Aorta (tissue), 5 donors: ENCODE measurements around the gene CDC6. TPM values are rescaled to one million over a fixed set of nuclear protein-coding genes. Genes with fewer than 3 reads are reported as not detected.
A peak's percentile ranks its signal among the peaks of the same experiment; 100 is the strongest.

Experiments
- ATAC-seq: fragments of 200-7000 bp; cut with Tn5 transposase; one replicate; pipeline ENCODE4 v1.9.1; 2022; ENCODE audit warnings: moderate library complexity; ENCODE audit not compliant: low FRiP score
- DNase-seq, 2 donors: peaks; one replicate each; pipeline ENCODE4 v3.0.0-alpha.2; 2020
- H3K27ac ChIP-seq, 2 donors: one replicate each; pipeline ENCODE4 v1.5.1; 2013; ENCODE audit warnings: low read length in 2 of 2, mild to moderate bottlenecking in 2 of 2, moderate library complexity in 2 of 2, control low read depth in 1 of 2, inconsistent platforms in 1 of 2, low read depth in 1 of 2
- H3K27me3 ChIP-seq, 2 donors: one replicate each; pipeline ENCODE4 v1.6.1; 2013; ENCODE audit warnings: control low read depth in 1 of 2, low read length in 1 of 2, mild to moderate bottlenecking in 1 of 2, moderate library complexity in 1 of 2; ENCODE audit not compliant: insufficient read depth in 2 of 2, control insufficient read depth in 1 of 2
- H3K36me3 ChIP-seq, 2 donors: one replicate each; pipeline ENCODE4 v1.6.1; 2013; ENCODE audit warnings: control low read depth in 1 of 2, low read length in 1 of 2, mild to moderate bottlenecking in 1 of 2; ENCODE audit not compliant: insufficient read depth in 2 of 2, control insufficient read depth in 1 of 2
- H3K4me1 ChIP-seq, 2 donors: one replicate each; pipeline ENCODE4 v1.6.1; 2013; ENCODE audit warnings: low read length in 2 of 2, control low read depth in 1 of 2, mild to moderate bottlenecking in 1 of 2, moderate library complexity in 1 of 2; ENCODE audit not compliant: insufficient read depth in 2 of 2, control insufficient read depth in 1 of 2
- H3K4me3 ChIP-seq, 2 donors: one replicate each; pipeline ENCODE4 v1.5.1; 2013; ENCODE audit warnings: low read length in 2 of 2, control low read depth in 1 of 2, mild to moderate bottlenecking in 1 of 2
- H3K9me3 ChIP-seq: one replicate; pipeline ENCODE4 v1.6.1; 2013; ENCODE audit warnings: mild to moderate bottlenecking, low read length; ENCODE audit not compliant: control insufficient read depth
- WGBS, 2 donors: extraction: QIAGEN DNeasy Blood & Tissue Kit; methylation state at CpG; one replicate each; pipeline ENCODE4 v1.1.7; 2013; 5-methylcytosine and 5-hydroxymethylcytosine counted together
- intact Hi-C, 2 donors: fragments of 100-400 bp; cut with DNase I; formaldehyde crosslinking; loops; one replicate each; pipeline versions ENCODE4 v1.14.2 to v1.15.0; 2022
- polyA plus RNA-seq, 2 donors: library from polyadenylated mRNA; stranded (reverse); fragments of 200-250 nt; gene quantifications; one replicate each; pipeline ENCODE4 v1.2.3, GENCODE V29; 2013
- total RNA-seq, 2 donors: library from RNA; stranded (reverse); fragmentation: NEBNext Ultra II Directional; extraction: Animal tissue kit (Norgen Biotek cat#: 25700); gene quantifications; one replicate each; pipeline ENCODE4 v1.2.1, GENCODE V29; 2021
- donor health status: healthy with polysubstance abuse.
- donor health status: Bipolar disorder and iron deficiency.
- donor health status: DM: no; HTN: no; CAD: no.
- donor health status: DM: no; HTN: no; CAD: no.
- donor health status: DM: yes; HTN: yes; CAD: no.

The CDC6 gene
- total and polyA plus RNA-seq, 4 donors = 0.38 to 2.5 (median 1.7) TPM

- intact Hi-C loops = loop anchor here in 1 of 2 donors (2.0 kb wide), 1 partner anchor 33 kb away; no protein-coding TSS in a partner anchor
- no peaks in the 10 kb centered on the region for H3K4me1 ChIP-seq
- H3K27ac ChIP-seq = peak overlapping the region in 1 of 2 donors; percentile 69
- H3K36me3 ChIP-seq = no peaks in the 10 kb centered on the region
- WGBS, 2 donors = 21 to 23% methylated on average over 14 to 15 of the region's 15 CpGs
- no peak for ATAC-seq
- peak overlapping the region; percentile 88 to 90 for H3K4me3 ChIP-seq
- no peaks in the 10 kb centered on the region for H3K9me3 ChIP-seq
- no peak for DNase-seq
- H3K27me3 ChIP-seq = no peaks in the 10 kb centered on the region
Measured at GRCh38 chr17:40343219-40344119, 55.8 kb downstream of the CDC6 start.

GRCh38 chr17:40344421-40345160 lies 56.9 kb downstream of the CDC6 start:
- intact Hi-C loops = loop anchor here in 1 of 2 donors (2.0 kb wide), 1 partner anchor 34 kb away; no protein-coding TSS in a partner anchor
- Histone ChIP-seq H3K9me3 (no peaks in the 10 kb centered on the region), H3K4me1 (no peaks in the 10 kb centered on the region), H3K27me3 (no peaks in the 10 kb centered on the region), H3K27ac (peak overlapping the region in 1 of 2 donors; percentile 55), H3K36me3 (no peaks in the 10 kb centered on the region), H3K4me3 (peak overlapping the region in 1 of 2 donors; percentile 88)
- ATAC-seq = no peak
- 27 to 35% methylated on average over 6 to 7 of the region's 7 CpGs for WGBS, 2 donors
- no peak for DNase-seq

GRCh38 chr17:40345161-40345993 lies 57.7 kb downstream of the CDC6 start:
- ATAC-seq (peak; percentile 49), DNase-seq (peak; percentile 83 to 90)
- Histone ChIP-seq H3K27ac (peak overlapping the region in 1 of 2 donors; percentile 60), H3K9me3 (no peaks in the 10 kb centered on the region), H3K27me3 (no peaks in the 10 kb centered on the region), H3K36me3 (no peaks in the 10 kb centered on the region), H3K4me1 (no peaks in the 10 kb centered on the region), H3K4me3 (peak overlapping the region in 1 of 2 donors; percentile 42)
- intact Hi-C loops = loop anchor here in 1 of 2 donors (2.0 kb wide), 1 partner anchor 35 kb away; no protein-coding TSS in a partner anchor
- WGBS, 2 donors = 1% methylated on average over 38 to 45 of the region's 45 CpGs

GRCh38 chr17:40345994-40346764 lies 58.5 kb downstream of the CDC6 start:
- no peak for DNase-seq
- Histone ChIP-seq H3K36me3 (no peaks in the 10 kb centered on the region), H3K27ac (peak overlapping the region in 1 of 2 donors; percentile 60), H3K27me3 (no peaks in the 10 kb centered on the region), H3K4me1 (no peaks in the 10 kb centered on the region), H3K4me3 (peak overlapping the region in 1 of 2 donors; percentile 42), H3K9me3 (no peaks in the 10 kb centered on the region)
- intact Hi-C loops = loop anchor here in 1 of 2 donors (2.0 kb wide), 1 partner anchor 35 kb away; no protein-coding TSS in a partner anchor
- ATAC-seq = no peak
- WGBS, 2 donors = 27 to 35% methylated on average over 11 of the region's 11 CpGs

GRCh38 chr17:40346765-40347158 lies 59.1 kb downstream of the CDC6 start:
- Histone ChIP-seq H3K4me3 (no peak overlapping the region), H3K27me3 (no peaks in the 10 kb centered on the region), H3K27ac (no peak overlapping the region), H3K4me1 (no peaks in the 10 kb centered on the region), H3K9me3 (no peaks in the 10 kb centered on the region), H3K36me3 (no peaks in the 10 kb centered on the region)
- ATAC-seq (no peak), DNase-seq (no peak)
- whole genome bisulfite sequencing, 2 donors = 0 to 9% methylated on average over 1 of the region's 1 CpG
- intact Hi-C loops = no loop called here

GRCh38 chr17:40347319-40348135 lies 59.8 kb downstream of the CDC6 start:
- Histone ChIP-seq H3K27me3 (no peaks in the 10 kb centered on the region), H3K9me3 (no peaks in the 10 kb centered on the region), H3K36me3 (peaks cover 0 to 3% of the 10 kb centered on the region in 2 donors), H3K4me3 (no peak overlapping the region), H3K27ac (no peak overlapping the region), H3K4me1 (no peaks in the 10 kb centered on the region)
- intact Hi-C loops = no loop called here
- DNase-seq (no peak), ATAC-seq (no peak)
- WGBS, 2 donors = 36 to 40% methylated on average over 9 of the region's 9 CpGs

- Histone ChIP-seq H3K4me3 (no peak overlapping the region), H3K27me3 (no peaks in the 10 kb centered on the region), H3K4me1 (no peaks in the 10 kb centered on the region), H3K27ac (no peak overlapping the region), H3K9me3 (no peaks in the 10 kb centered on the region), H3K36me3 (peaks cover 0 to 3% of the 10 kb centered on the region in 2 donors)
- DNase-seq (no peak), ATAC-seq (no peak)
- 35 to 41% methylated on average over 5 of the region's 5 CpGs for WGBS, 2 donors
- intact Hi-C loops = no loop called here
Measured at GRCh38 chr17:40348136-40348504, 60.4 kb downstream of the CDC6 start.
